Skeletal muscle satellite cell (primary cell): ENCODE results near the gene PLAAT3. TPM values are rescaled to one million over a fixed set of nuclear protein-coding genes. Genes with fewer than 3 reads are reported as not detected.
"Not testable (repeated sequence)": the region's sequence is repeated elsewhere in the genome, so short reads cannot be mapped to it uniquely, and the experiment has no call there.

Experiments
- H3K27me3 ChIP-seq: 2 replicates; pipeline ENCODE4 v1.7.0; 2013; ENCODE audit warnings: low read length; ENCODE audit not compliant: control insufficient read depth, insufficient read depth
- H3K36me3 ChIP-seq: 2 replicates; pipeline ENCODE4 v1.7.0; 2013; ENCODE audit warnings: mild to moderate bottlenecking, control low read depth, low read length; ENCODE audit not compliant: insufficient read depth
- H3K4me1 ChIP-seq: 2 replicates; pipeline ENCODE4 v1.7.0; 2013; ENCODE audit warnings: low read length; ENCODE audit not compliant: control insufficient read depth, insufficient read depth
- H3K4me2 ChIP-seq: 2 replicates; pipeline ENCODE4 v1.7.0; 2013; ENCODE audit warnings: mild to moderate bottlenecking, low read length
- H3K4me3 ChIP-seq: 2 replicates; pipeline ENCODE4 v1.7.0; 2013; ENCODE audit warnings: low read length
- H3K9ac ChIP-seq: 2 replicates; pipeline ENCODE4 v1.7.0; 2013; ENCODE audit warnings: mild to moderate bottlenecking, low read depth, low read length, moderate library complexity
- H3K9me3 ChIP-seq: replicated peaks from 2 replicates; pipeline ENCODE4 v1.7.0; 2013; ENCODE audit warnings: mild to moderate bottlenecking, control low read depth, low read length
- total RNA-seq: library from RNA; depleted of rRNA; stranded (reverse); fragments of >200 nt; gene quantifications from 2 replicates; pipeline ENCODE4 v1.2.3, GENCODE V29; 2012; rRNA removed

The PLAAT3 gene
- total RNA-seq = 10.3 and 11.7 TPM in 2 replicates

- H3K4me3 ChIP-seq = peak within 1 kb of the TSS; percentile 88
- H3K27me3 ChIP-seq = no peaks in the 10 kb centered on the region
- H3K9ac ChIP-seq = peak within 1 kb of the TSS; percentile 73
- no peaks in the 10 kb centered on the region for H3K36me3 ChIP-seq
- peak within 1 kb of the TSS; percentile 99 for H3K4me2 ChIP-seq
- H3K4me1 ChIP-seq = peaks cover 37% of the 10 kb centered on the region
- H3K9me3 ChIP-seq = no peaks in the 10 kb centered on the region
These were observed at the start of gene PLAAT3 for GRCh38 chr11:63614136-63614671. Gene PLAAT3 (minus strand): TSS chr11:63614433. CDS start chr11:63614014, 419 bp downstream.

GRCh38 chr11:63663809-63664208 lies 49.6 kb upstream of the PLAAT3 start:
- peak overlapping the region; percentile 6 for H3K9ac ChIP-seq
- H3K9me3 ChIP-seq = no peaks in the 10 kb centered on the region
- H3K4me2 ChIP-seq = peak overlapping the region; percentile 30
- peaks cover 51% of the 10 kb centered on the region for H3K4me1 ChIP-seq
- no peak overlapping the region for H3K4me3 ChIP-seq
- H3K27me3 ChIP-seq = no peaks in the 10 kb centered on the region
- peaks cover 5% of the 10 kb centered on the region for H3K36me3 ChIP-seq

- Histone ChIP-seq H3K4me1 (peaks cover 28% of the 10 kb centered on the region), H3K36me3 (peaks cover 9% of the 10 kb centered on the region), H3K9me3 (no peaks in the 10 kb centered on the region), H3K27me3 (no peaks in the 10 kb centered on the region), H3K4me3 (no peak overlapping the region), H3K9ac (no peak overlapping the region), H3K4me2 (no peak overlapping the region)
These were observed 46.7 kb upstream of the PLAAT3 start for GRCh38 chr11:63660972-63661371.

GRCh38 chr11:63652671-63653070 lies 38.4 kb upstream of the PLAAT3 start:
- no peak overlapping the region for H3K9ac ChIP-seq
- no peak overlapping the region for H3K4me2 ChIP-seq
- peaks cover 48% of the 10 kb centered on the region for H3K36me3 ChIP-seq
- no peaks in the 10 kb centered on the region for H3K27me3 ChIP-seq
- H3K9me3 ChIP-seq = no peaks in the 10 kb centered on the region
- no peaks in the 10 kb centered on the region for H3K4me1 ChIP-seq
- H3K4me3 ChIP-seq = no peak overlapping the region

GRCh38 chr11:63643205-63643604 lies 29.0 kb upstream of the PLAAT3 start:
- no peak overlapping the region for H3K4me3 ChIP-seq
- no peaks in the 10 kb centered on the region for H3K27me3 ChIP-seq
- H3K4me2 ChIP-seq = no peak overlapping the region
- no peaks in the 10 kb centered on the region for H3K9me3 ChIP-seq
- no peak overlapping the region for H3K9ac ChIP-seq
- H3K4me1 ChIP-seq = no peaks in the 10 kb centered on the region
- H3K36me3 ChIP-seq = peaks cover 63% of the 10 kb centered on the region

GRCh38 chr11:63641727-63642126 lies 27.5 kb upstream of the PLAAT3 start:
- Histone ChIP-seq H3K4me1 (no peaks in the 10 kb centered on the region), H3K4me3 (no peak overlapping the region), H3K4me2 (no peak overlapping the region), H3K27me3 (no peaks in the 10 kb centered on the region), H3K9me3 (no peaks in the 10 kb centered on the region), H3K9ac (no peak overlapping the region), H3K36me3 (peaks cover 61% of the 10 kb centered on the region)

- Histone ChIP-seq H3K9ac (no peak overlapping the region), H3K9me3 (no peaks in the 10 kb centered on the region), H3K27me3 (no peaks in the 10 kb centered on the region), H3K4me2 (no peak overlapping the region), H3K36me3 (peaks cover 63% of the 10 kb centered on the region), H3K4me3 (no peak overlapping the region), H3K4me1 (no peaks in the 10 kb centered on the region)
These were observed 25.1 kb upstream of the PLAAT3 start for GRCh38 chr11:63639199-63639832.

GRCh38 chr11:63638436-63638835 lies 24.2 kb upstream of the PLAAT3 start:
- not testable (repeated sequence) for H3K9me3 ChIP-seq, H3K27me3 ChIP-seq, H3K4me1 ChIP-seq, H3K9ac ChIP-seq, H3K4me3 ChIP-seq, H3K4me2 ChIP-seq
- peaks cover 55% of the 10 kb centered on the region for H3K36me3 ChIP-seq

GRCh38 chr11:63635762-63636465 lies 21.7 kb upstream of the PLAAT3 start:
- H3K9ac ChIP-seq = no peak overlapping the region
- no peak overlapping the region for H3K4me3 ChIP-seq
- no peaks in the 10 kb centered on the region for H3K4me1 ChIP-seq
- peaks cover 49% of the 10 kb centered on the region for H3K36me3 ChIP-seq
- H3K9me3 ChIP-seq = no peaks in the 10 kb centered on the region
- no peaks in the 10 kb centered on the region for H3K27me3 ChIP-seq
- H3K4me2 ChIP-seq = no peak overlapping the region

- no peak overlapping the region for H3K9ac ChIP-seq
- peaks cover 50% of the 10 kb centered on the region for H3K36me3 ChIP-seq
- no peak overlapping the region for H3K4me2 ChIP-seq
- H3K9me3 ChIP-seq = no peaks in the 10 kb centered on the region
- no peaks in the 10 kb centered on the region for H3K27me3 ChIP-seq
- H3K4me1 ChIP-seq = no peaks in the 10 kb centered on the region
- no peak overlapping the region for H3K4me3 ChIP-seq
These were observed 15.2 kb upstream of the PLAAT3 start for GRCh38 chr11:63629426-63629825.

- H3K27me3 ChIP-seq = no peaks in the 10 kb centered on the region
- H3K9ac ChIP-seq = no peak overlapping the region
- H3K9me3 ChIP-seq = no peaks in the 10 kb centered on the region
- no peaks in the 10 kb centered on the region for H3K4me1 ChIP-seq
- H3K36me3 ChIP-seq = peaks cover 10% of the 10 kb centered on the region
- H3K4me3 ChIP-seq = no peak overlapping the region
- H3K4me2 ChIP-seq = no peak overlapping the region
These were observed 9.4 kb upstream of the PLAAT3 start for GRCh38 chr11:63623513-63624140.
